WTC11 (cell line): ENCODE data around the gene ITPR3. TPM values are rescaled to one million over a fixed set of nuclear protein-coding genes. Genes with fewer than 3 reads are reported as not detected.

Experiments
- ATAC-seq: fragments of 200-7000 bp; cut with Tn5 transposase; 2 replicates; pipeline ENCODE4 v1.10.0; 2021; ENCODE audit warnings: mild to moderate bottlenecking, moderate library complexity
- CTCF ChIA-PET: fragments of 300-600 bp; sonication (Branson Sonifier 250); formaldehyde crosslinking; loops from one replicate; lab custom pipeline; 2021; ENCODE audit warnings: antibody characterized with exemption; lab: Charles Lee
- POLR2A ChIA-PET: fragments of 350-600 bp; sonication (Branson Sonifier 250); formaldehyde crosslinking; loops from one replicate; lab custom pipeline; 2021; ENCODE audit warnings: antibody characterized with exemption; lab: Charles Lee
- DNase-seq: peaks from one replicate; pipeline ENCODE4 v3.0.0; 2021; ENCODE audit warnings: low spot score
- H3K27ac Mint-ChIP-seq: 2 replicates; pipeline ENCODE4 v1.8.0; 2021; ENCODE audit warnings: mixed read lengths
- H3K27me3 Mint-ChIP-seq: 2 replicates; pipeline ENCODE4 v1.8.0; 2021; ENCODE audit warnings: low read depth, mild to moderate bottlenecking, moderate library complexity, mixed read lengths
- H3K36me3 Mint-ChIP-seq: 2 replicates; pipeline ENCODE4 v1.8.0; 2021; ENCODE audit warnings: mixed read lengths
- H3K4me1 Mint-ChIP-seq: 2 replicates; pipeline ENCODE4 v1.8.0; 2022; ENCODE audit warnings: mixed read lengths
- H3K4me3 Mint-ChIP-seq: 2 replicates; pipeline ENCODE4 v1.8.0; 2021; ENCODE audit warnings: mild to moderate bottlenecking, moderate library complexity, mixed read lengths
- H3K9me3 Mint-ChIP-seq: 2 replicates; pipeline ENCODE4 v1.8.0; 2021; ENCODE audit warnings: mixed read lengths
- ELF4 ChIP-seq: sonication (generic); formaldehyde crosslinking; IDR thresholded peaks from 2 replicates; pipeline ENCODE4 v1.8.1; 2022; ENCODE audit warnings: low read depth, mild to moderate bottlenecking, moderate library complexity, missing genetic modification reagents
- GABPB1 ChIP-seq: sonication (generic); formaldehyde crosslinking; IDR thresholded peaks from 2 replicates; pipeline ENCODE4 v1.8.1; 2023; ENCODE audit warnings: mild to moderate bottlenecking, missing genetic modification reagents
- GTF2I ChIP-seq: fragments of 250-450 bp; sonication (Bioruptor Pico); conservative IDR thresholded peaks from 2 replicates; pipeline ENCODE4 v1.4.0; 2021; ENCODE audit warnings: mild to moderate bottlenecking
- IRF2 ChIP-seq: sonication (generic); formaldehyde crosslinking; IDR thresholded peaks from 2 replicates; pipeline ENCODE4 v1.8.0; 2022; ENCODE audit warnings: low read depth, missing genetic modification reagents, borderline replicate concordance
- JAZF1 ChIP-seq: fragments of 250-450 bp; sonication (Bioruptor Pico); IDR thresholded peaks from 2 replicates; pipeline ENCODE4 v1.9.0; 2021; ENCODE audit warnings: moderate library complexity, mild to moderate bottlenecking, inconsistent platforms
- KAT7 ChIP-seq: sonication (generic); formaldehyde crosslinking; IDR thresholded peaks from 2 replicates; pipeline ENCODE4 v1.8.1; 2023; ENCODE audit warnings: missing genetic modification reagents, mild to moderate bottlenecking, borderline replicate concordance
- MAX ChIP-seq: sonication (generic); formaldehyde crosslinking; IDR thresholded peaks from 2 replicates; pipeline ENCODE4 v1.8.0; 2022; ENCODE audit warnings: mild to moderate bottlenecking, missing genetic modification reagents
- NFYB ChIP-seq: sonication (generic); formaldehyde crosslinking; conservative IDR thresholded peaks from 2 replicates; pipeline ENCODE4 v1.8.0; 2022; ENCODE audit warnings: low read depth, missing genetic modification reagents
- NR2C2 ChIP-seq: sonication (generic); formaldehyde crosslinking; IDR thresholded peaks from 2 replicates; pipeline ENCODE4 v1.8.0; 2022; ENCODE audit warnings: mild to moderate bottlenecking, missing genetic modification reagents
- SMAD4 ChIP-seq: sonication (generic); formaldehyde crosslinking; IDR thresholded peaks from 2 replicates; pipeline ENCODE4 v1.8.0; 2022; ENCODE audit warnings: mild to moderate bottlenecking, missing genetic modification reagents
- TCF7 ChIP-seq: sonication (generic); formaldehyde crosslinking; IDR thresholded peaks from 2 replicates; pipeline ENCODE4 v1.8.0; 2022; ENCODE audit warnings: mild to moderate bottlenecking, low read depth, missing genetic modification reagents, moderate library complexity
- TP53 ChIP-seq: sonication (generic); formaldehyde crosslinking; IDR thresholded peaks from 2 replicates; pipeline ENCODE4 v1.8.1; 2023; ENCODE audit warnings: mild to moderate bottlenecking, missing genetic modification reagents
- ZNF121 ChIP-seq: sonication (generic); formaldehyde crosslinking; IDR thresholded peaks from 2 replicates; pipeline ENCODE4 v1.8.0; 2023; ENCODE audit warnings: missing genetic modification reagents
- ZNF317 ChIP-seq: sonication (generic); formaldehyde crosslinking; IDR thresholded peaks from 2 replicates; pipeline ENCODE4 v1.8.1; 2023; ENCODE audit warnings: low read depth, mild to moderate bottlenecking, moderate library complexity, missing genetic modification reagents, borderline replicate concordance
- total RNA-seq: library from RNA; stranded (reverse); gene quantifications from 3 replicates; pipeline ENCODE4 v1.2.3, GENCODE V29; 2021
- TF ChIP-seq, protein P1 (sequence below): sonication (generic); formaldehyde crosslinking; conservative IDR thresholded peaks from 2 replicates; pipeline ENCODE4 v1.8.1; 2023; ENCODE audit warnings: mild to moderate bottlenecking, low read depth, missing genetic modification reagents, moderate library complexity
- TF ChIP-seq, protein P2 (sequence below): sonication (generic); formaldehyde crosslinking; IDR thresholded peaks from 2 replicates; pipeline ENCODE4 v1.8.1; 2022; ENCODE audit warnings: mild to moderate bottlenecking, moderate library complexity, missing genetic modification reagents
- TF ChIP-seq, protein P3 (sequence below): sonication (generic); formaldehyde crosslinking; conservative IDR thresholded peaks from 2 replicates; pipeline ENCODE4 v1.8.1; 2022; ENCODE audit warnings: mild to moderate bottlenecking, missing genetic modification reagents
- TF ChIP-seq, protein P4 (sequence below): sonication (generic); formaldehyde crosslinking; IDR thresholded peaks from 2 replicates; pipeline ENCODE4 v1.8.1; 2023; ENCODE audit warnings: mild to moderate bottlenecking, missing genetic modification reagents, moderate library complexity
- TF ChIP-seq, protein P5 (sequence below): sonication (generic); formaldehyde crosslinking; IDR thresholded peaks from 2 replicates; pipeline ENCODE4 v1.8.0; 2022; ENCODE audit warnings: missing genetic modification reagents

ITPR3 gene
- total RNA-seq, 1 experiment from 2014 or later = 47.3 TPM

DNA sequence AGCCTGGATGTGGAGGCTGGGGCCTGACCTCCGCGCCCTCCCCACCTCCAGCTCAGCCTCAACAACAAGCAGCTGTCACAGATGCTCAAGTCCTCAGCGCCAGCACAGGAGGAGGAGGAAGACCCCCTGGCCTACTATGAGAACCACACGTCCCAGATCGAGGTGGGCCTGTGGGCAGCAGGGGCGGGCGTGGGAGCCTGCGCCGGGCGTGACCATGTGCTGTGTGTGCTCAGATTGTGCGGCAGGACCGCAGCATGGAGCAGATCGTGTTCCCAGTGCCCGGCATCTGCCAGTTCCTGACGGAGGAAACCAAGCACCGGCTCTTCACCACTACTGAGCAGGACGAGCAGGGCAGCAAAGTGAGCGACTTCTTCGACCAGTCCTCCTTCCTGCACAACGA lies 66.9 kb downstream of the ITPR3 start:
- TF ChIP-seq, protein P1, sequence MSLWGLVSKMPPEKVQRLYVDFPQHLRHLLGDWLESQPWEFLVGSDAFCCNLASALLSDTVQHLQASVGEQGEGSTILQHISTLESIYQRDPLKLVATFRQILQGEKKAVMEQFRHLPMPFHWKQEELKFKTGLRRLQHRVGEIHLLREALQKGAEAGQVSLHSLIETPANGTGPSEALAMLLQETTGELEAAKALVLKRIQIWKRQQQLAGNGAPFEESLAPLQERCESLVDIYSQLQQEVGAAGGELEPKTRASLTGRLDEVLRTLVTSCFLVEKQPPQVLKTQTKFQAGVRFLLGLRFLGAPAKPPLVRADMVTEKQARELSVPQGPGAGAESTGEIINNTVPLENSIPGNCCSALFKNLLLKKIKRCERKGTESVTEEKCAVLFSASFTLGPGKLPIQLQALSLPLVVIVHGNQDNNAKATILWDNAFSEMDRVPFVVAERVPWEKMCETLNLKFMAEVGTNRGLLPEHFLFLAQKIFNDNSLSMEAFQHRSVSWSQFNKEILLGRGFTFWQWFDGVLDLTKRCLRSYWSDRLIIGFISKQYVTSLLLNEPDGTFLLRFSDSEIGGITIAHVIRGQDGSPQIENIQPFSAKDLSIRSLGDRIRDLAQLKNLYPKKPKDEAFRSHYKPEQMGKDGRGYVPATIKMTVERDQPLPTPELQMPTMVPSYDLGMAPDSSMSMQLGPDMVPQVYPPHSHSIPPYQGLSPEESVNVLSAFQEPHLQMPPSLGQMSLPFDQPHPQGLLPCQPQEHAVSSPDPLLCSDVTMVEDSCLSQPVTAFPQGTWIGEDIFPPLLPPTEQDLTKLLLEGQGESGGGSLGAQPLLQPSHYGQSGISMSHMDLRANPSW (CRISPR knock-in tag) = no peak
- TF ChIP-seq JAZF1 (CRISPR knock-in tag) (no peak), KAT7 (CRISPR knock-in tag) (no peak), NR2C2 (CRISPR knock-in tag) (no peak), TP53 (CRISPR knock-in tag) (no peak), GTF2I (no peak), ELF4 (CRISPR knock-in tag) (no peak), IRF2 (no peak), ZNF121 (CRISPR knock-in tag) (no peak), GABPB1 (CRISPR knock-in tag) (no peak), NFYB (no peak), ZNF317 (CRISPR knock-in tag) (no peak), TCF7 (CRISPR knock-in tag) (no peak), SMAD4 (no peak), MAX (no peak)
- TF ChIP-seq, protein P2, sequence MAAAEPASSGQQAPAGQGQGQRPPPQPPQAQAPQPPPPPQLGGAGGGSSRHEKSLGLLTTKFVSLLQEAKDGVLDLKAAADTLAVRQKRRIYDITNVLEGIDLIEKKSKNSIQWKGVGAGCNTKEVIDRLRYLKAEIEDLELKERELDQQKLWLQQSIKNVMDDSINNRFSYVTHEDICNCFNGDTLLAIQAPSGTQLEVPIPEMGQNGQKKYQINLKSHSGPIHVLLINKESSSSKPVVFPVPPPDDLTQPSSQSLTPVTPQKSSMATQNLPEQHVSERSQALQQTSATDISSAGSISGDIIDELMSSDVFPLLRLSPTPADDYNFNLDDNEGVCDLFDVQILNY (CRISPR knock-in tag) = no peak
- TF ChIP-seq, protein P3, sequence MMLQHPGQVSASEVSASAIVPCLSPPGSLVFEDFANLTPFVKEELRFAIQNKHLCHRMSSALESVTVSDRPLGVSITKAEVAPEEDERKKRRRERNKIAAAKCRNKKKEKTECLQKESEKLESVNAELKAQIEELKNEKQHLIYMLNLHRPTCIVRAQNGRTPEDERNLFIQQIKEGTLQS (CRISPR knock-in tag) = no peak
- TF ChIP-seq, protein P4, sequence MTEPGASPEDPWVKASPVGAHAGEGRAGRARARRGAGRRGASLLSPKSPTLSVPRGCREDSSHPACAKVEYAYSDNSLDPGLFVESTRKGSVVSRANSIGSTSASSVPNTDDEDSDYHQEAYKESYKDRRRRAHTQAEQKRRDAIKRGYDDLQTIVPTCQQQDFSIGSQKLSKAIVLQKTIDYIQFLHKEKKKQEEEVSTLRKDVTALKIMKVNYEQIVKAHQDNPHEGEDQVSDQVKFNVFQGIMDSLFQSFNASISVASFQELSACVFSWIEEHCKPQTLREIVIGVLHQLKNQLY (CRISPR knock-in tag) = no peak
- ChIA-PET CTCF (interaction anchor here (1.3 kb wide), 1 partner anchor 56 kb away, joined by 3 read pairs; no protein-coding TSS in a partner anchor), POLR2A (no interaction called here)
- no peaks in the 10 kb centered on the region for H3K4me1 Mint-ChIP-seq
- H3K4me3 Mint-ChIP-seq = no peak overlapping the region
- no peak overlapping the region for H3K27ac Mint-ChIP-seq
- H3K9me3 Mint-ChIP-seq = no peaks in the 10 kb centered on the region
- ATAC-seq = no peak
- H3K36me3 Mint-ChIP-seq = peaks cover 55% of the 10 kb centered on the region
- no peaks in the 10 kb centered on the region for H3K27me3 Mint-ChIP-seq
- no peak for DNase-seq

DNA sequence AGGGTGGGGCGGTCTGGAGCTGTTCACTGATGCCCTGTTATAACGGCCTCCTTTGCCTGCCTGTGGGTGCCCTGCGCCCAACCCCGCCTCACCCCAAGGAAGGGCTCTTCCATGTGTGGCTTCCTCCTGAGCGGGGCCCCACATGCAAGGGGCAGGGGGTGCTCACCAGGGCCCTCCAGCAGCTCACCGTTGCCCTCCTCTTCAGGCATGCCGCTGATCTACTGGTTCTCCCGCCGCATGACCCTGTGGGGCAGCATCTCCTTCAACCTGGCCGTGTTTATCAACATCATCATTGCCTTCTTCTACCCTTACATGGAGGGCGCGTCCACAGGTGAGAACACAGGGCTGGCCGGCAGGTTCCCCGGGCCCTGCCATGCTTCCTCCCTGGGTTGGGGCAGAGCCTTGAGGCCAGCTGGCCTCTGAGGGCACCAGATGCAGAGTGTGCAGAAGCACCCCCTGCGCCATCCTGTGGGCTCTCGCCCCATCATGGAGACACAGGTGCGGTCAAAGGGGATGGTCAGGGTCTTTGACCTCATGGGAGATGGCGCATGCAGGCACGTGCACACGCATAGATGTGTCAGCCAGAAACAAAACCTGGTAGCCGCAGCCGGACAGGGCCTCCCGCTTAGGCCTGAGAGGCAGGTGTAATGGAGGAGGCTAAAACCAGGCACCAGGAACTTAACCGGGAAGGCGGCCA lies 67.5 kb downstream of the ITPR3 start:
- Mint-ChIP-seq H3K9me3 (no peaks in the 10 kb centered on the region), H3K4me1 (no peaks in the 10 kb centered on the region), H3K4me3 (no peak overlapping the region), H3K27me3 (no peaks in the 10 kb centered on the region), H3K36me3 (peaks cover 55% of the 10 kb centered on the region), H3K27ac (no peak overlapping the region)
- DNase-seq (no peak), ATAC-seq (no peak)
- ChIA-PET POLR2A (no interaction called here), CTCF (interaction anchor here (1.3 kb wide), 1 partner anchor 56 kb away, joined by 3 read pairs; no protein-coding TSS in a partner anchor)
- no peak for TF ChIP-seq TP53 (CRISPR knock-in tag)
- TF ChIP-seq, protein P5, sequence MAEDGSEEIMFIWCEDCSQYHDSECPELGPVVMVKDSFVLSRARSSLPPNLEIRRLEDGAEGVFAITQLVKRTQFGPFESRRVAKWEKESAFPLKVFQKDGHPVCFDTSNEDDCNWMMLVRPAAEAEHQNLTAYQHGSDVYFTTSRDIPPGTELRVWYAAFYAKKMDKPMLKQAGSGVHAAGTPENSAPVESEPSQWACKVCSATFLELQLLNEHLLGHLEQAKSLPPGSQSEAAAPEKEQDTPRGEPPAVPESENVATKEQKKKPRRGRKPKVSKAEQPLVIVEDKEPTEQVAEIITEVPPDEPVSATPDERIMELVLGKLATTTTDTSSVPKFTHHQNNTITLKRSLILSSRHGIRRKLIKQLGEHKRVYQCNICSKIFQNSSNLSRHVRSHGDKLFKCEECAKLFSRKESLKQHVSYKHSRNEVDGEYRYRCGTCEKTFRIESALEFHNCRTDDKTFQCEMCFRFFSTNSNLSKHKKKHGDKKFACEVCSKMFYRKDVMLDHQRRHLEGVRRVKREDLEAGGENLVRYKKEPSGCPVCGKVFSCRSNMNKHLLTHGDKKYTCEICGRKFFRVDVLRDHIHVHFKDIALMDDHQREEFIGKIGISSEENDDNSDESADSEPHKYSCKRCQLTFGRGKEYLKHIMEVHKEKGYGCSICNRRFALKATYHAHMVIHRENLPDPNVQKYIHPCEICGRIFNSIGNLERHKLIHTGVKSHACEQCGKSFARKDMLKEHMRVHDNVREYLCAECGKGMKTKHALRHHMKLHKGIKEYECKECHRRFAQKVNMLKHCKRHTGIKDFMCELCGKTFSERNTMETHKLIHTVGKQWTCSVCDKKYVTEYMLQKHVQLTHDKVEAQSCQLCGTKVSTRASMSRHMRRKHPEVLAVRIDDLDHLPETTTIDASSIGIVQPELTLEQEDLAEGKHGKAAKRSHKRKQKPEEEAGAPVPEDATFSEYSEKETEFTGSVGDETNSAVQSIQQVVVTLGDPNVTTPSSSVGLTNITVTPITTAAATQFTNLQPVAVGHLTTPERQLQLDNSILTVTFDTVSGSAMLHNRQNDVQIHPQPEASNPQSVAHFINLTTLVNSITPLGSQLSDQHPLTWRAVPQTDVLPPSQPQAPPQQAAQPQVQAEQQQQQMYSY (CRISPR knock-in tag) = peak; percentile 36; the same call in 1 of the 2 replicates
